PC-9 (cell line): Measurements from ENCODE around the gene CELA3B. TPM values are rescaled to one million over a fixed set of nuclear protein-coding genes. Genes with fewer than 3 reads are reported as not detected.
"Not testable (repeated sequence)": the region's sequence is repeated elsewhere in the genome, so short reads cannot be mapped to it uniquely, and the experiment has no call there.

Source experiments
- BruUV-seq: library from RNA; stranded (reverse); fragments of 400-500 nt; replicated peaks from 2 replicates; lab custom pipeline; 2021; lab: Mats Ljungman, UMichigan
- CTCF ChIA-PET: fragments of 300-600 bp; sonication (Branson Sonifier 250); formaldehyde crosslinking; loops from one replicate; lab custom pipeline; 2022; ENCODE audit warnings: antibody characterized with exemption; lab: Charles Lee
- POLR2A ChIA-PET: fragments of 300-600 bp; sonication (Branson Sonifier 250); formaldehyde crosslinking; loops from one replicate; lab custom pipeline; 2022; ENCODE audit warnings: antibody characterized with exemption; ENCODE audit not compliant: unreplicated experiment; lab: Charles Lee
- DNase-seq, 2 experiments: peaks; one replicate each; pipeline versions ENCODE4 v3.0.0 to v3.0.0-alpha.2; 2015 to 2022; ENCODE audit warnings: mixed read lengths in 1 of 2
- H2AFZ ChIP-seq: fragments of 200-600 bp; sonication (generic); 2 replicates; pipeline ENCODE4 v1.8.1; 2017; ENCODE audit warnings: antibody characterized with exemption
- H3F3A ChIP-seq: fragments of 200-600 bp; sonication (generic); 2 replicates; pipeline ENCODE4 v1.8.1; 2017; ENCODE audit warnings: antibody characterized with exemption, mild to moderate bottlenecking, low read depth; ENCODE audit not compliant: insufficient read depth
- H3K27ac ChIP-seq: fragments of 200-600 bp; sonication (generic); 2 replicates; pipeline ENCODE4 v1.6.1; 2016; ENCODE audit warnings: mixed run types
- H3K27me3 ChIP-seq: fragments of 200-600 bp; sonication (generic); 2 replicates; pipeline ENCODE4 v1.6.1; 2016; ENCODE audit warnings: low read depth, mixed run types; ENCODE audit not compliant: insufficient read depth
- H3K36me3 ChIP-seq: fragments of 200-600 bp; sonication (generic); 2 replicates; pipeline ENCODE4 v1.6.1; 2016; ENCODE audit warnings: low read depth, mixed run types
- H3K4me1 ChIP-seq: fragments of 200-600 bp; sonication (generic); replicated peaks from 2 replicates; pipeline ENCODE4 v1.6.1; 2016; ENCODE audit warnings: mixed run types; ENCODE audit not compliant: insufficient read depth
- H3K4me2 ChIP-seq: fragments of 200-600 bp; sonication (generic); 2 replicates; pipeline ENCODE4 v1.6.1; 2017; ENCODE audit warnings: mixed run types
- H3K4me3 ChIP-seq: fragments of 200-600 bp; sonication (generic); 2 replicates; pipeline ENCODE4 v1.6.1; 2016; ENCODE audit warnings: mixed run types
- H3K79me2 ChIP-seq: fragments of 200-600 bp; sonication (generic); 2 replicates; pipeline ENCODE4 v1.6.1; 2017; ENCODE audit warnings: low read depth, mixed run types
- H3K9me2 ChIP-seq: fragments of 200-600 bp; sonication (generic); 2 replicates; pipeline ENCODE4 v1.8.1; 2017; ENCODE audit warnings: mild to moderate bottlenecking; ENCODE audit not compliant: insufficient read depth
- H3K9me3 ChIP-seq: fragments of 200-600 bp; sonication (generic); 2 replicates; pipeline ENCODE4 v1.8.1; 2016; ENCODE audit warnings: low read depth; ENCODE audit not compliant: insufficient read depth
- H4K20me1 ChIP-seq: fragments of 200-600 bp; sonication (generic); 2 replicates; pipeline ENCODE4 v1.8.1; 2017; ENCODE audit not compliant: insufficient read depth
- CTCF ChIP-seq: fragments of 200-600 bp; sonication (generic); conservative IDR thresholded peaks from 2 replicates; pipeline ENCODE4 v1.6.1; 2017; ENCODE audit warnings: mixed run types, antibody characterized with exemption, mild to moderate bottlenecking, moderate library complexity
- EZH2 ChIP-seq: fragments of 200-600 bp; sonication (generic); IDR thresholded peaks from 2 replicates; pipeline ENCODE4 v1.8.0; 2017; ENCODE audit warnings: antibody characterized with exemption, low read depth
- intact Hi-C: fragments of 100-400 bp; cut with micrococcal nuclease; formaldehyde crosslinking; loops from one replicate; pipeline ENCODE4 v1.10.0; 2022; ENCODE audit not compliant: unreplicated experiment
- total RNA-seq: library from RNA; stranded (reverse); gene quantifications from 2 replicates; pipeline ENCODE4 v1.2.3, GENCODE V29; 2021

The CELA3B gene
- total RNA-seq, 1 experiment from 2014 or later = not detected

GRCh38 chr1:22030057-22030456 lies 53.2 kb downstream of the CELA3B start:
- H3F3A ChIP-seq = peaks cover 1% of the 10 kb centered on the region; the same call in 1 of the 2 replicates
- H3K36me3 ChIP-seq = no peaks in the 10 kb centered on the region
- no peak for TF ChIP-seq CTCF
- no peak for TF ChIP-seq EZH2
- peaks cover 8% of the 10 kb centered on the region; the same call in 1 of the 2 replicates for H3K79me2 ChIP-seq
- ChIA-PET CTCF (no interaction called here), POLR2A (no interaction called here)
- H3K4me3 ChIP-seq = no peak overlapping the region
- H3K9me3 ChIP-seq = no peaks in the 10 kb centered on the region
- H3K9me2 ChIP-seq = no peaks in the 10 kb centered on the region
- H3K4me1 ChIP-seq = peaks cover 4% of the 10 kb centered on the region
- no peak overlapping the region for H2AFZ ChIP-seq
- no peak overlapping the region for H3K4me2 ChIP-seq
- intact Hi-C loops = no loop called here
- no TSS peak for BruUV-seq
- no peak for DNase-seq
- H4K20me1 ChIP-seq = no peaks in the 10 kb centered on the region
- H3K27ac ChIP-seq = no peak overlapping the region
- no peaks in the 10 kb centered on the region for H3K27me3 ChIP-seq

GRCh38 chr1:22030473-22030872 lies 53.7 kb downstream of the CELA3B start:
- no TSS peak for BruUV-seq
- Histone ChIP-seq H3K4me3 (no peak overlapping the region), H3K4me1 (peaks cover 4% of the 10 kb centered on the region), H3F3A (no peaks in the 10 kb centered on the region), H3K27me3 (no peaks in the 10 kb centered on the region), H3K79me2 (peaks cover 8% of the 10 kb centered on the region; the same call in 1 of the 2 replicates), H3K9me3 (no peaks in the 10 kb centered on the region), H3K27ac (no peak overlapping the region), H4K20me1 (no peaks in the 10 kb centered on the region), H2AFZ (no peak overlapping the region), H3K36me3 (no peaks in the 10 kb centered on the region), H3K4me2 (no peak overlapping the region), H3K9me2 (no peaks in the 10 kb centered on the region)
- ChIA-PET CTCF (no interaction called here), POLR2A (interaction anchor here (0.5 kb wide), 1 partner anchor 12 kb away, joined by 3 read pairs; no protein-coding TSS in a partner anchor)
- no peak for TF ChIP-seq CTCF
- no peak for TF ChIP-seq EZH2
- intact Hi-C loops = no loop called here
- no peak for DNase-seq

GRCh38 chr1:22031214-22031962 lies 54.6 kb downstream of the CELA3B start:
- Histone ChIP-seq H4K20me1 (no peaks in the 10 kb centered on the region), H3K36me3 (no peaks in the 10 kb centered on the region), H3K79me2 (peaks cover 2% of the 10 kb centered on the region; the same call in 1 of the 2 replicates), H3K27me3 (no peaks in the 10 kb centered on the region), H3K4me3 (no peak overlapping the region), H2AFZ (no peak overlapping the region), H3K9me3 (no peaks in the 10 kb centered on the region), H3K4me1 (peaks cover 1% of the 10 kb centered on the region), H3K4me2 (no peak overlapping the region), H3K27ac (no peak overlapping the region), H3F3A (no peaks in the 10 kb centered on the region), H3K9me2 (no peaks in the 10 kb centered on the region)
- CTCF ChIA-PET = interaction anchor here (0.6 kb wide), 1 partner anchor 20 kb away, joined by 3 read pairs; no protein-coding TSS in a partner anchor
- intact Hi-C loops = no loop called here
- TF ChIP-seq EZH2 = no peak
- TF ChIP-seq CTCF = no peak
- BruUV-seq = no TSS peak
- POLR2A ChIA-PET = interaction anchor here (0.5 to 0.6 kb wide), 2 partner anchors 13 kb away, joined by 3 read pairs; no protein-coding TSS in a partner anchor
- peak in 1 of 2 experiments; percentile 65 for DNase-seq

- H3K4me1 ChIP-seq, POLR2A ChIA-PET, H3K79me2 ChIP-seq, H3K4me3 ChIP-seq, intact Hi-C loops, H3K9me2 ChIP-seq, H3K9me3 ChIP-seq, H3K36me3 ChIP-seq, H3K27ac ChIP-seq, H2AFZ ChIP-seq, H4K20me1 ChIP-seq, H3K4me2 ChIP-seq, CTCF ChIA-PET, H3K27me3 ChIP-seq, DNase-seq, H3F3A ChIP-seq, BruUV-seq: not testable (repeated sequence)
These were observed 58.0 kb downstream of the CELA3B start for GRCh38 chr1:22034834-22035233.
